Kidney (tissue), 14 donors: ENCODE results near the gene GPR6. TPM values are rescaled to one million over a fixed set of nuclear protein-coding genes. Genes with fewer than 3 reads are reported as not detected.
A peak's percentile ranks its signal among the peaks of the same experiment; 100 is the strongest.

ENCODE experiments used
- DNase-seq, 5 donors: peaks; one replicate each; pipeline ENCODE4 v3.0.0-alpha.2; 2013 to 2020
- FAIRE-seq: peaks from 2 replicates; lab custom pipeline; 2012; peaks lifted over from hg19 to GRCh38; lab: Jason Lieb, UNC
- H3K27ac ChIP-seq, 2 donors: one replicate each; pipeline ENCODE4 v1.7.0; 2013; ENCODE audit warnings: low read depth in 2 of 2, low read length in 2 of 2, inconsistent platforms in 1 of 2
- H3K27me3 ChIP-seq: one replicate; pipeline ENCODE4 v1.7.1; 2013; ENCODE audit warnings: low read length, inconsistent platforms; ENCODE audit not compliant: control insufficient read depth, insufficient read depth
- H3K36me3 ChIP-seq, 3 donors: one replicate each; pipeline versions ENCODE4 v1.7.0 to v1.7.1; 2013; ENCODE audit warnings: low read length in 3 of 3, control low read depth in 1 of 3, inconsistent platforms in 1 of 3; ENCODE audit not compliant: insufficient read depth in 3 of 3, control insufficient read depth in 2 of 3
- H3K4me1 ChIP-seq, 3 donors: one replicate each; pipeline versions ENCODE4 v1.7.0 to v1.7.1; 2013; ENCODE audit warnings: low read length in 3 of 3, inconsistent platforms in 1 of 3, low read depth in 1 of 3; ENCODE audit not compliant: control insufficient read depth in 2 of 3, insufficient read depth in 2 of 3
- H3K4me3 ChIP-seq, 3 donors: one replicate each; pipeline versions ENCODE4 v1.7.0 to v1.8.1; 2013; ENCODE audit warnings: low read length in 3 of 3, control low read depth in 1 of 3, inconsistent platforms in 1 of 3
- H3K9ac ChIP-seq, 3 donors: one replicate each; pipeline versions ENCODE4 v1.7.0 to v1.7.1; 2013; ENCODE audit warnings: low read length in 3 of 3, control low read depth in 1 of 3, inconsistent platforms in 1 of 3
- H3K9me3 ChIP-seq, 3 donors: one replicate each; pipeline versions ENCODE4 v1.7.0 to v1.7.1; 2013; ENCODE audit warnings: low read length in 3 of 3, control low read depth in 1 of 3, inconsistent platforms in 1 of 3; ENCODE audit not compliant: control insufficient read depth in 2 of 3, insufficient read depth in 1 of 3
- intact Hi-C: fragments of 100-400 bp; cut with DNase I; formaldehyde crosslinking; loops from one replicate; pipeline ENCODE4 v1.11.1; 2022
- polyA plus RNA-seq: library from polyadenylated mRNA; stranded (reverse); fragments of 350-450 nt; fragmentation: Illumina TruSeq; extraction: RNeasy Lipid Tissue Mini Kit (QIAGEN cat#74804); gene quantifications from one replicate; pipeline ENCODE4 v1.2.3, GENCODE V29; 2014; ENCODE audit warnings: low read depth, low replicate concordance; ENCODE audit not compliant: insufficient read depth
- total RNA-seq: library from RNA; stranded (reverse); fragmentation: NEBNext Ultra II Directional; extraction: Animal tissue kit (Norgen Biotek cat#: 25700); gene quantifications from one replicate; pipeline ENCODE4 v1.2.1, GENCODE V29; 2021
- TF ChIP-seq, protein P1 (sequence below): IDR thresholded peaks from 3 replicates; pipeline ENCODE4 v1.5.1; 2012; ENCODE audit warnings: mild to moderate bottlenecking, moderate library complexity, borderline replicate concordance; ENCODE audit not compliant: insufficient read depth; ENCODE audit errors: extremely low read depth
- donor health status: control.
- donor health status: control.
- donor health status: control.
- donor health status: control.
- donor health status: control.
- donor health status: DM: yes; HTN: yes; CAD: no.
- donor health status: Normal renal cell carcinoma (clear cell type).

GPR6 gene
- total and polyA plus RNA-seq, 2 donors from 2014 or later, result not detected

DNA sequence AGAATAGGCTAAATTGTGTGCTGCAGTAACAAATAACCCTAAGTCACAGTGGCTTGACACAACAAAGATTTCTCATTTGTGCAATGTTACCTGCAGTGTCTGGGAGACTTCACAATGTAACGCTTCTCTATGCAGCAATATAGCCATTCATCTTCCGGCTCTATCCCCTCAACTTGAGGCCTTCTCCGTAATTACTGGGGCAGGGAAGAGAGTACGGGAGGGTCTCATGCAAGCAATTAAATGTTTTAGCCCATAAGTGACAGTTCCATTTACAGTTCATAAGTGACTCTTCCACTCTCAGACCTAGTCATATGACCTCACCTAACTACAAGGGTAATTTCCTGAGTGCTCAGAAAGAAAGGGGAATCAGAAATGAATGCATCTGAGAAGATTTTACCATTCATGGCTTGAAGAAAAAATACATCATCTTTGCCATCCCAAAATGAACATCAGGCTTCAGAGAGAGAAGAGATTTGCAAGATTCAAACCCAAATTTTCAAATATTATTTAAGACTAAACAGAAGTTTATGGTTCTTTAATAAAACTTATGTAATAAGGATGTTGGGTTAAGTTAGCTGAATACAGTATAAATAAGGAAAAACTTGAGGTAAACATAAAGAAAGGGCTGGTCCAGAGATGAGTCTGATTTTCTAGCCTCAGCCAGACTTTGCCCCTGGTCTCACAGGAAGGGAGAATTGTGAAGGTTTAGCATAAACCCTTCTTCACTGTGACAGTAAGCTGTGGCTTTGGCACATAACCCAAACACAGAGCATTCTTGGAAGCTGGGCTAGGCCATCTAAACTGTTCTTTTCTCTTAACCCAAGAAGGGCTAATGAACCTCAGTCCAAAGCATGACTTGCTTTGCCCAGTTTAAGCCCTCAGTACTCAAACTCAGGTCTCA lies 13.3 kb downstream of the GPR6 start:
- Histone ChIP-seq H3K4me1 (no peaks in the 10 kb centered on the region), H3K9ac (no peak overlapping the region), H3K4me3 (no peak overlapping the region), H3K36me3 (no peaks in the 10 kb centered on the region), H3K27me3 (no peaks in the 10 kb centered on the region), H3K27ac (no peak overlapping the region), H3K9me3 (no peaks in the 10 kb centered on the region)
- TF ChIP-seq, protein P1, sequence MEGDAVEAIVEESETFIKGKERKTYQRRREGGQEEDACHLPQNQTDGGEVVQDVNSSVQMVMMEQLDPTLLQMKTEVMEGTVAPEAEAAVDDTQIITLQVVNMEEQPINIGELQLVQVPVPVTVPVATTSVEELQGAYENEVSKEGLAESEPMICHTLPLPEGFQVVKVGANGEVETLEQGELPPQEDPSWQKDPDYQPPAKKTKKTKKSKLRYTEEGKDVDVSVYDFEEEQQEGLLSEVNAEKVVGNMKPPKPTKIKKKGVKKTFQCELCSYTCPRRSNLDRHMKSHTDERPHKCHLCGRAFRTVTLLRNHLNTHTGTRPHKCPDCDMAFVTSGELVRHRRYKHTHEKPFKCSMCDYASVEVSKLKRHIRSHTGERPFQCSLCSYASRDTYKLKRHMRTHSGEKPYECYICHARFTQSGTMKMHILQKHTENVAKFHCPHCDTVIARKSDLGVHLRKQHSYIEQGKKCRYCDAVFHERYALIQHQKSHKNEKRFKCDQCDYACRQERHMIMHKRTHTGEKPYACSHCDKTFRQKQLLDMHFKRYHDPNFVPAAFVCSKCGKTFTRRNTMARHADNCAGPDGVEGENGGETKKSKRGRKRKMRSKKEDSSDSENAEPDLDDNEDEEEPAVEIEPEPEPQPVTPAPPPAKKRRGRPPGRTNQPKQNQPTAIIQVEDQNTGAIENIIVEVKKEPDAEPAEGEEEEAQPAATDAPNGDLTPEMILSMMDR, result no peak
- intact Hi-C loops, result no loop called here
- FAIRE-seq (no peak), DNase-seq (no peak)

DNA sequence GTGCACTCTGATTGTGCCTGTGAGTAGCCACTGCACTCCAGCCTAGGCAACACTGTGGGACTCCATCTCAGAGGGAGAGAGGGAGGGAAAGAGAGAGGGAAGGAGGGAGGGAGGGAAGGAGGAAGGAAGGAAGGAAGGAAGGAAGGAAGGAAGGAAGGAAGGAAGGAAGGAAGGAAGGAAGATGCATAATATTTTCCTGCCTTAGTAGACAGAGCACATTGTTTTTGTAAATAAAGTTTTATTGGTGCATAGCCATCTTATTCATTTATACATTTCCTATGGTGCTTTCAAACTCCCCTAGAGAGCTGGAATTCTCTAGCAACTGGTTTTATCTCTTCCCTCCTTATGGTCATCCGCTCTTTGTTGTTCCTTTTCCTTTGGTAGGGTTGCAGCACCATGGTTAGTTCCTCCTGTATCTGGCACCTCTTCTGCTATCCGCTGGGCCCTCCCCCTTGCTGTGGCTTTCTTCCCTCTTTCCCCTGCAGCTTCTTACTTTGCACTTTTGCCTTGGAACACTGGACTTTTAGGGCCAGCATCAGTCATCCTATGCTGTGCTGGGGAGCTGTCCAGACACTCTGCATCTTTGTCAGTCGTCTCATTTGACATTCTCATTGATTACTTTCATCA lies 20.2 kb downstream of the GPR6 start:
- DNase-seq (peak in 2 of 5 donors; percentile 11 to 15), FAIRE-seq (no peak)
- intact Hi-C loops, result no loop called here
- Histone ChIP-seq H3K9me3 (no peaks in the 10 kb centered on the region), H3K4me3 (no peak overlapping the region), H3K27me3 (no peaks in the 10 kb centered on the region), H3K9ac (no peak overlapping the region), H3K27ac (no peak overlapping the region), H3K4me1 (no peaks in the 10 kb centered on the region), H3K36me3 (no peaks in the 10 kb centered on the region)
- TF ChIP-seq, protein P1, result no peak

DNA sequence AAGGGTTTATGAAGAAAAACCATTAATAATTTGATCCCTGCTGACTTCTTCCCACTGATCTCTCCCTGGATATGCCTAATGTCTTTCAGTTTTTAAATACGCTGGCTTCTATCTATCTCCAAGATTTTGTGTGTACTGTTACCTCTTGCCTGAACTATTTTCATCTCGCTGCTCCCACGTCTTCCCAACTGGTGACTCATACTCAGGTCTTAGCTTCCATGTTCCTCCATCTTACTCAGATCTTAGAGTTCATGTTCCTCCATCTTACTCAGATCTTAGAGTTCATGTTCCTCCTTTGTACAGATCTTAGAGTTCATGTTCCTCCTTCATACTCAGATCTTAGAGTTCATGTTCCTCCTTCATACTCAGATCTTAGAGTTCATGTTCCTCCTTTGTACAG lies 21.6 kb downstream of the GPR6 start:
- Histone ChIP-seq H3K9me3 (no peaks in the 10 kb centered on the region), H3K4me1 (no peaks in the 10 kb centered on the region), H3K27me3 (no peaks in the 10 kb centered on the region), H3K9ac (no peak overlapping the region), H3K36me3 (no peaks in the 10 kb centered on the region), H3K4me3 (no peak overlapping the region), H3K27ac (no peak overlapping the region)
- TF ChIP-seq, protein P1, result no peak
- DNase-seq, result no peak
- no peak for FAIRE-seq
- intact Hi-C loops, result no loop called here
